Astrocyte (in vitro differentiated cells and primary cell): ENCODE data around the gene SLC6A1.

ENCODE experiments used
- CTCF ChIP-seq: IDR thresholded peaks from 2 replicates; pipeline ENCODE4 v1.5.1; 2011; ENCODE audit warnings: low read depth, mild to moderate bottlenecking, inconsistent platforms, low read length, moderate library complexity; ENCODE audit not compliant: insufficient read depth
- EZH2 ChIP-seq: IDR thresholded peaks from 2 replicates; pipeline ENCODE4 v1.6.1; 2012; ENCODE audit warnings: mild to moderate bottlenecking, low read length, inconsistent platforms; ENCODE audit not compliant: insufficient read depth

- TF ChIP-seq CTCF (no peak), EZH2 (no peak)
Measured at GRCh38 chr3:11022115-11022514, 29.6 kb downstream of the SLC6A1 start.
